ENCODE measurements around the gene TRAPPC6A. TPM values are rescaled to one million over a fixed set of nuclear protein-coding genes. Genes with fewer than 3 reads are reported as not detected.

Gene TRAPPC6A
- total and polyA plus RNA-seq, 2 of the 4 experiments (the other 2 are of a cell fraction), result 4.1 to 13.4 TPM

- no peak overlapping the region for H3K4me3 ChIP-seq (ENCODE audit: insufficient read depth, low read depth, low read length)
- H3K4me1 ChIP-seq (ENCODE audit: control insufficient read depth, insufficient read depth, low read length), result peaks cover 18% of the 10 kb centered on the region
- POLR2A ChIA-PET (ENCODE audit: unreplicated experiment), result no interaction called here
- 0 out of 2 replicates have a peak overlapping the region, but pooled peaks have one; percentile 43 for H3K23ac ChIP-seq (ENCODE audit: low read depth, low read length)
- H2BK5ac ChIP-seq (ENCODE audit: low read depth, low read length, poor library complexity, severe bottlenecking), result no peak overlapping the region
- no TSS peak for BruUV-seq (replicated peaks)
- ATAC-seq (ENCODE audit: low read depth) (peak; percentile 55), DNase-seq (peak; percentile 48)
- peaks cover 7% of the 10 kb centered on the region; the same call in 1 of the 2 replicates for H3K9me1 ChIP-seq (ENCODE audit: insufficient read depth, low read length)
- peaks cover 25% of the 10 kb centered on the region for H3K27me3 ChIP-seq (ENCODE audit: control insufficient read depth, insufficient read depth, low read length)
- no peak overlapping the region for H3K56ac ChIP-seq (ENCODE audit: extremely low read depth, insufficient read depth, low read length)
- WGBS, 2 experiments (ENCODE audit: extremely low coverage in 2 of 2, insufficient read length in 1 of 2), result 9% methylated on average over 44 of the region's 69 CpGs; no CpG with 5 or more reads in 1 of the 2 experiments
- no peak overlapping the region for H4K8ac ChIP-seq (ENCODE audit: low read depth in 2 of 2, low read length in 2 of 2)
- dilution Hi-C loops (cut with HindIII; ENCODE audit: low sequenced_read_pairs, unreplicated experiment) (no loop called here), intact Hi-C loops (cut with micrococcal nuclease) (no loop called here), in situ Hi-C loops (cut with MboI; ENCODE audit: low sequenced_read_pairs) (no loop called here)
- no peak overlapping the region for H2BK15ac ChIP-seq (ENCODE audit: low read depth, low read length)
- peak overlapping the region; percentile 77 for H2AK9ac ChIP-seq (replicated peaks; ENCODE audit: low read depth, low read length, poor library complexity)
- H4K20me1 ChIP-seq (ENCODE audit: insufficient read depth, low read length), result peaks cover 8% of the 10 kb centered on the region
- H3K4ac ChIP-seq (ENCODE audit: low read depth, low read length), result no peak overlapping the region
- H3K36me3 ChIP-seq (ENCODE audit: control insufficient read depth, insufficient read depth, low read length), result no peaks in the 10 kb centered on the region
- no peak overlapping the region for H3K18ac ChIP-seq (ENCODE audit: low read depth, low read length)
- peak overlapping the region; percentile 86 for H2AFZ ChIP-seq (replicated peaks; ENCODE audit: low read length, poor library complexity)
- no peak overlapping the region for H2BK120ac ChIP-seq (ENCODE audit: low read depth, low read length)
- H3K14ac ChIP-seq (replicated peaks; ENCODE audit: low read depth, low read length), result no peak overlapping the region
- no peak overlapping the region for H3K27ac ChIP-seq (ENCODE audit: insufficient read depth, low read length)
- H2BK20ac ChIP-seq (ENCODE audit: low read depth, low read length), result no peak overlapping the region
- H3K9me3 ChIP-seq (ENCODE audit: control insufficient read depth, insufficient read depth, low read length), result no peaks in the 10 kb centered on the region
- H3K4me2 ChIP-seq (ENCODE audit: low read depth, low read length), result peak overlapping the region; percentile 68
- H4K91ac ChIP-seq (ENCODE audit: insufficient read depth, low read depth, low read length), result no peak overlapping the region
- no peak overlapping the region for H2AK5ac ChIP-seq (ENCODE audit: low read depth, low read length)
- H4K5ac ChIP-seq (ENCODE audit: low read depth, low read length), result no peak overlapping the region
- H3K79me1 ChIP-seq (ENCODE audit: low read depth in 1 of 2, low read length in 2 of 2), result no peaks in the 10 kb centered on the region
- CTCF ChIA-PET, result no interaction called here
- no peak overlapping the region for H3K9ac ChIP-seq (ENCODE audit: low read depth, low read length)
- TF ChIP-seq ELK1 (IDR thresholded peaks at IDR 0.05; ENCODE audit: borderline replicate concordance, low read depth, low read length), result no peak
- TF ChIP-seq CTCF (conservative IDR thresholded peaks at IDR 0.05; ENCODE audit: low read depth, low read length), result no peak
- no peak for TF ChIP-seq FOS (IDR thresholded peaks at IDR 0.05; ENCODE audit: low read depth, low read length)
- peak; percentile 70; the same call in 1 of the 2 replicates for TF ChIP-seq MXI1 (IDR thresholded peaks at IDR 0.05; ENCODE audit: borderline replicate concordance, low read depth, low read length)
- no peak for TF ChIP-seq MAFK (IDR thresholded peaks at IDR 0.05; ENCODE audit: low read depth, low read length)
- TF ChIP-seq CEBPB (IDR thresholded peaks at IDR 0.05; ENCODE audit: low read depth, low read length), result no peak
- TF ChIP-seq RAD21 (IDR thresholded peaks at IDR 0.05; ENCODE audit: low read length), result no peak
- TF ChIP-seq CHD1 (IDR thresholded peaks at IDR 0.05; ENCODE audit: low read depth, low read length), result no peak
- TF ChIP-seq RFX5 (IDR thresholded peaks at IDR 0.05; ENCODE audit: low read depth, low read length), result no peak
- TF ChIP-seq BHLHE40 (IDR thresholded peaks at IDR 0.05; ENCODE audit: low read depth, low read length), result peak; percentile 93
- TF ChIP-seq NFE2L2 (IDR thresholded peaks at IDR 0.05; ENCODE audit: low read depth, low read length), result no peak
- TF ChIP-seq USF2 (IDR thresholded peaks at IDR 0.05; ENCODE audit: low read depth, low read length), result peak; percentile 39; the same call in 1 of the 2 replicates
- no peak for TF ChIP-seq SMC3 (IDR thresholded peaks at IDR 0.05; ENCODE audit: low read depth, low read length)
- TF ChIP-seq POLR2A (IDR thresholded peaks at IDR 0.05; ENCODE audit: low read depth, low read length), result no peak
- TF ChIP-seq RCOR1 (IDR thresholded peaks at IDR 0.05; ENCODE audit: insufficient replicate concordance, low read length), result no peak
Measured at GRCh38 chr19:45153339-45154063, 24.5 kb downstream of the TRAPPC6A start.

Data from IMR-90 (cell line).